H1 (cell line): ENCODE results near the gene TNFAIP8. TPM values are rescaled to one million over a fixed set of nuclear protein-coding genes. Genes with fewer than 3 reads are reported as not detected.

ENCODE experiments used
- CTCF ChIA-PET: fragments of 300-600 bp; sonication (Branson Sonifier 250); formaldehyde crosslinking; loops from one replicate; lab custom pipeline; 2021; ENCODE audit not compliant: partially characterized antibody; lab: Charles Lee
- POLR2A ChIA-PET: fragments of 300-600 bp; sonication (Branson Sonifier 250); formaldehyde crosslinking; loops from one replicate; lab custom pipeline; 2021; ENCODE audit warnings: inconsistent platforms; ENCODE audit not compliant: partially characterized antibody; lab: Charles Lee
- DNase-seq, 2 experiments: peaks; one replicate each; pipeline versions ENCODE4 v3.0.0 to v3.0.0-alpha.2; 2010 to 2022; ENCODE audit warnings: low spot score in 2 of 2, low read depth in 1 of 2, mixed read lengths in 1 of 2
- FAIRE-seq: peaks from 2 replicates; lab custom pipeline; 2011; peaks lifted over from hg19 to GRCh38; lab: Jason Lieb, UNC
- H2AFZ ChIP-seq: 2 replicates; pipeline ENCODE4 v1.8.1; 2012; ENCODE audit warnings: low read length, inconsistent platforms
- H2AK5ac ChIP-seq: 2 replicates; pipeline ENCODE4 v1.6.1; 2013; ENCODE audit warnings: low read depth, low read length
- H2BK120ac ChIP-seq: replicated peaks from 2 replicates; pipeline ENCODE3; 2013; ENCODE audit warnings: low read depth, low read length, inconsistent platforms
- H2BK12ac ChIP-seq: 2 replicates; pipeline ENCODE4 v1.6.1; 2013; ENCODE audit warnings: low read depth, low read length
- H2BK15ac ChIP-seq: 2 replicates; pipeline ENCODE4 v1.6.1; 2013; ENCODE audit warnings: low read length
- H2BK20ac ChIP-seq: 2 replicates; pipeline ENCODE4 v1.6.1; 2013; ENCODE audit warnings: low read length
- H2BK5ac ChIP-seq: 2 replicates; pipeline ENCODE4 v1.6.1; 2013; ENCODE audit warnings: low read depth, low read length
- H3K14ac ChIP-seq: 2 replicates; pipeline ENCODE4 v1.6.1; 2013; ENCODE audit warnings: inconsistent platforms; ENCODE audit not compliant: insufficient read length
- H3K18ac ChIP-seq: 2 replicates; pipeline ENCODE4 v1.6.1; 2013; ENCODE audit warnings: low read length; ENCODE audit errors: extremely low read depth
- H3K23ac ChIP-seq: 2 replicates; pipeline ENCODE4 v1.6.1; 2013; ENCODE audit warnings: inconsistent platforms; ENCODE audit not compliant: insufficient read length
- H3K23me2 ChIP-seq: 2 replicates; pipeline ENCODE4 v1.6.1; 2013; ENCODE audit warnings: low read depth, low read length
- H3K27ac ChIP-seq: 2 replicates; pipeline ENCODE4 v1.6.1; 2011; ENCODE audit warnings: low read depth, low read length, inconsistent platforms
- H3K27me3 ChIP-seq, 4 experiments: replicated peaks in 1 of 4; 1 replicate in 1 of 4; 2 replicates in 3 of 4; pipeline versions ENCODE4 v1.6.1 to v1.8.1; 2011 to 2013; ENCODE audit warnings: low read length in 3 of 4, mild to moderate bottlenecking in 3 of 4, inconsistent platforms in 2 of 4, mixed read lengths in 2 of 4, moderate library complexity in 1 of 4; ENCODE audit not compliant: control insufficient read depth in 3 of 4, insufficient read depth in 3 of 4; ENCODE audit errors: extremely low read depth in 1 of 4
- H3K36me3 ChIP-seq, 4 experiments: 2 replicates each; pipeline versions ENCODE4 v1.6.1 to v1.8.1; 2011 to 2013; ENCODE audit warnings: mild to moderate bottlenecking in 4 of 4, low read length in 3 of 4, moderate library complexity in 2 of 4, control low read depth in 1 of 4, inconsistent platforms in 1 of 4; ENCODE audit not compliant: insufficient read depth in 4 of 4, control insufficient read depth in 2 of 4
- H3K4ac ChIP-seq: replicated peaks from 2 replicates; pipeline ENCODE3; 2013; ENCODE audit warnings: low read length, low read depth, mixed read lengths, inconsistent platforms; ENCODE audit not compliant: insufficient read length
- H3K4me1 ChIP-seq, 4 experiments: replicated peaks in 1 of 4; 1 replicate in 1 of 4; 2 replicates in 3 of 4; pipeline versions ENCODE4 v1.6.1 to v1.8.1; 2011 to 2013; ENCODE audit warnings: low read length in 3 of 4, inconsistent platforms in 2 of 4, mixed read lengths in 1 of 4; ENCODE audit not compliant: insufficient read depth in 4 of 4, control insufficient read depth in 3 of 4
- H3K4me2 ChIP-seq, 2 experiments: 2 replicates each; pipeline versions ENCODE4 v1.6.1 to v1.8.1; 2011 to 2013; ENCODE audit warnings: low read depth in 2 of 2, low read length in 2 of 2, control low read depth in 1 of 2, inconsistent platforms in 1 of 2, mild to moderate bottlenecking in 1 of 2; ENCODE audit not compliant: insufficient read depth in 1 of 2
- H3K4me3 ChIP-seq, 4 experiments: fragments of 200-600, 300-600 bp in 1 of 4; sonication (generic), shearing (Covaris generic), sonication (Bioruptor Twin) in 1 of 4; 2 replicates each; pipeline versions ENCODE4 v1.5.1 to v1.8.1; 2011 to 2016; ENCODE audit warnings: low read length in 4 of 4, low read depth in 3 of 4, control low read depth in 2 of 4, inconsistent platforms in 2 of 4, mild to moderate bottlenecking in 2 of 4, mixed read lengths in 1 of 4, moderate library complexity in 1 of 4; ENCODE audit not compliant: insufficient read depth in 2 of 4; ENCODE audit errors: extremely low read depth in 1 of 4
- H3K56ac ChIP-seq: replicated peaks from 2 replicates; pipeline ENCODE3; 2013; ENCODE audit warnings: low read depth, mild to moderate bottlenecking, mixed read lengths, low read length, inconsistent platforms; ENCODE audit not compliant: insufficient read length
- H3K79me1 ChIP-seq: 2 replicates; pipeline ENCODE4 v1.6.1; 2013; ENCODE audit warnings: low read depth, low read length, control low read depth
- H3K79me2 ChIP-seq, 2 experiments: 2 replicates each; pipeline versions ENCODE4 v1.6.1 to v1.8.1; 2012 to 2013; ENCODE audit warnings: low read length in 2 of 2, mild to moderate bottlenecking in 2 of 2, inconsistent platforms in 1 of 2; ENCODE audit not compliant: insufficient read depth in 2 of 2, control insufficient read depth in 1 of 2
- H3K9ac ChIP-seq, 4 experiments: replicated peaks in 1 of 4; 1 replicate in 1 of 4; 2 replicates in 3 of 4; pipeline versions ENCODE4 v1.6.1 to v1.8.1; 2011 to 2013; ENCODE audit warnings: low read depth in 3 of 4, low read length in 3 of 4, control low read depth in 2 of 4, mild to moderate bottlenecking in 2 of 4, moderate library complexity in 2 of 4, inconsistent platforms in 1 of 4; ENCODE audit errors: extremely low read depth in 1 of 4
- H3K9me3 ChIP-seq, 2 experiments: 2 replicates each; pipeline versions ENCODE4 v1.6.1 to v1.8.1; 2012 to 2013; ENCODE audit warnings: mild to moderate bottlenecking in 2 of 2, moderate library complexity in 2 of 2, control low read depth in 1 of 2, inconsistent platforms in 1 of 2, low read depth in 1 of 2, low read length in 1 of 2, mixed read lengths in 1 of 2; ENCODE audit not compliant: insufficient read depth in 2 of 2
- H4K20me1 ChIP-seq, 2 experiments: replicated peaks in 1 of 2; 2 replicates each; pipeline versions ENCODE3 to v1.8.1; 2011 to 2013; ENCODE audit warnings: inconsistent platforms in 2 of 2, low read length in 2 of 2, mild to moderate bottlenecking in 1 of 2; ENCODE audit not compliant: insufficient read depth in 2 of 2, control insufficient read depth in 1 of 2
- H4K5ac ChIP-seq: 2 replicates; pipeline ENCODE4 v1.6.1; 2013; ENCODE audit warnings: low read length, low read depth, mixed read lengths, inconsistent platforms; ENCODE audit not compliant: insufficient read length
- H4K8ac ChIP-seq: 2 replicates; pipeline ENCODE4 v1.8.0; 2013; ENCODE audit warnings: mild to moderate bottlenecking, moderate library complexity, low read length, inconsistent platforms; ENCODE audit not compliant: insufficient read depth; ENCODE audit errors: extremely low read depth
- H4K91ac ChIP-seq: replicated peaks from 2 replicates; pipeline ENCODE3; 2013; ENCODE audit warnings: low read length, mixed read lengths, inconsistent platforms; ENCODE audit not compliant: insufficient read length
- BACH1 ChIP-seq: IDR thresholded peaks from 2 replicates; pipeline ENCODE4 v1.6.1; 2012; ENCODE audit warnings: low read length, improper control_type of control experiment
- CREB1 ChIP-seq: IDR thresholded peaks from 2 replicates; pipeline ENCODE4 v1.6.1; 2012; ENCODE audit warnings: inconsistent platforms
- KDM1A ChIP-seq: fragments of 200-600, 300-600 bp; sonication (generic); IDR thresholded peaks from 2 replicates; pipeline ENCODE4 v1.7.1; 2016; ENCODE audit warnings: mild to moderate bottlenecking, low read length, borderline replicate concordance
- POU5F1 ChIP-seq: IDR thresholded peaks from 2 replicates; pipeline ENCODE4 v1.6.1; 2011; ENCODE audit warnings: low read depth, mild to moderate bottlenecking, low read length, moderate library complexity
- RNF2 ChIP-seq: fragments of 200-900, 300-1000 bp; sonication (generic); IDR thresholded peaks from 2 replicates; pipeline ENCODE4 v1.7.1; 2016; ENCODE audit warnings: borderline replicate concordance, low read depth, mild to moderate bottlenecking, antibody characterized with exemption, low read length; ENCODE audit not compliant: poor library complexity, severe bottlenecking; ENCODE audit errors: missing control alignments
- SIN3A ChIP-seq, 2 experiments: IDR thresholded peaks in 1 of 2; conservative IDR thresholded peaks in 1 of 2; 2 replicates each; pipeline ENCODE4 v1.6.1; 2011 to 2012; ENCODE audit warnings: low read length in 2 of 2, improper control_type of control experiment in 1 of 2, low read depth in 1 of 2, mild to moderate bottlenecking in 1 of 2
- SP1 ChIP-seq: IDR thresholded peaks from 2 replicates; pipeline ENCODE4 v1.6.1; 2011; ENCODE audit warnings: low read depth, low read length
- WGBS, 2 experiments: shearing (Covaris generic) in 1 of 2; methylation state at CpG; one replicate each; pipeline versions ENCODE4 v1.1.6 to v1.1.7; 2013 to 2015; ENCODE audit warnings: low lambda C conversion rate in 2 of 2, mixed read lengths in 2 of 2, inconsistent platforms in 1 of 2, low coverage in 1 of 2, missing lambda C conversion rate in 1 of 2; ENCODE audit not compliant: insufficient replicate concordance in 2 of 2, insufficient coverage in 1 of 2, insufficient read length in 1 of 2; ENCODE audit errors: extremely low coverage in 1 of 2, missing lambda C conversion rate in 1 of 2; 5-methylcytosine and 5-hydroxymethylcytosine counted together
- polyA plus RNA-seq, 7 experiments: library from polyadenylated mRNA; depleted of rRNA in 3 of 7; stranded (reverse) in 5 of 7; unstranded in 2 of 7; fragments of >200 nt in 5 of 7; fragments of 200-250 nt in 2 of 7; gene quantifications; 1 replicate in 5 of 7; 2 replicates in 1 of 7; 4 replicates in 1 of 7; pipeline versions ENCODE4 v1.2.1 to v1.2.3, GENCODE V29; 2011 to 2013; ENCODE audit warnings: missing spikeins in 2 of 7, mixed read lengths in 2 of 7
- total RNA-seq: library from RNA; stranded (reverse); fragmentation: NEBNext Ultra II Directional; extraction: Animal tissue kit (Norgen Biotek cat#: 25700); gene quantifications from 2 replicates; pipeline ENCODE4 v1.2.1, GENCODE V29; 2021
- TF ChIP-seq, protein P1 (sequence below): IDR thresholded peaks from 2 replicates; pipeline ENCODE4 v1.6.1; 2012; ENCODE audit warnings: inconsistent platforms

The TNFAIP8 gene
- total and polyA plus RNA-seq, 2 of the 8 experiments (the other 6 are each of a cell fraction or from before 2014, with no cell fraction given), result 12.4 to 19.3 TPM

DNA sequence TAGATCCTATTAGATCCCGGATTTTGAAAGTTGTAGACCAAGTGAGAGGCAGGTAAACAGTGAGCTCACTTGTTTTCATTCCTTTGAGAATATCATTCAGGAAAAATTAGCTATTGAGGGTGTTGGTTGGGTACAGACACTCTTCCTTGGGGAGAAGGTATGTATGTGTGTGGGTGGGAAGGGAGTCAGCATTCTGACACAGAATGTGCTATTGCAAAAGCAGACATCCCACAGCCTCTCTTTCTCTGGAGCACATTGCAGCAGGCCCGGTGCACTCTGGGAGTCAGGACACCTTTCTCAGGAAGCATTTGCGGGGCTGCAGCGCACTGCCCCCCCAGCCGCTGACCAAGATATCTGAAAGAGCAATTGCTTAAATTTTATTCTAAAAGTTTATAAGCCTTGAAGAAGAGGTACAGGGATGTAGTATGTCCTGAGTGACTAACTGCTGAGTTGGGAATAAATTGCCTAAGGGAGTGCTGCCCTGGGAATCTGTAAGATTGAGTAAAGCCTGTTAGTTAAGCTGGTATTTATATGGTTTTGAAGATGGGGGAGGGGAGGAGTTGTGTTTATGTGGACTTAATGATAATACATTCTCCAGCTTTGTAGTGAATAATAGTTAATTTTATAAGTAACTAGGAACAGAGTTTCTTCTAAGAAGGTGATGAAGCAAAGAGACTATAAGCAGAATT lies 5.2 kb downstream of the TNFAIP8 start:
- CTCF ChIA-PET, result interaction anchor here (0.9 to 3.2 kb wide), 6 partner anchors 17 to 91 kb away, joined by 3 to 16 read pairs (median 5); no protein-coding TSS in a partner anchor
- H2BK12ac ChIP-seq, result no peak overlapping the region
- H2AFZ ChIP-seq, result no peak overlapping the region
- no peak overlapping the region for H2AK5ac ChIP-seq
- DNase-seq (no peak), FAIRE-seq (no peak)
- H2BK120ac ChIP-seq, result no peak overlapping the region
- no peak overlapping the region for H3K14ac ChIP-seq
- H3K36me3 ChIP-seq, result no peaks in the 10 kb centered on the region
- H2BK20ac ChIP-seq, result no peak overlapping the region
- POLR2A ChIA-PET, result interaction anchor here (1.1 to 1.2 kb wide), 2 partner anchors 9 to 13 kb away, joined by 3 to 4 read pairs; no protein-coding TSS in a partner anchor
- H2BK15ac ChIP-seq, result no peak overlapping the region
- no peak overlapping the region for H3K4me3 ChIP-seq
- H3K79me2 ChIP-seq, result peaks cover 0 to 25% of the 10 kb centered on the region in 2 experiments; a peak in 2 of 4 replicates
- H2BK5ac ChIP-seq, result no peak overlapping the region
- no peak overlapping the region for H4K91ac ChIP-seq
- H3K4ac ChIP-seq, result no peak overlapping the region
- H3K23me2 ChIP-seq, result peaks cover 3% of the 10 kb centered on the region; the same call in 1 of the 2 replicates
- H3K23ac ChIP-seq, result no peak overlapping the region
- H3K9me3 ChIP-seq, result no peaks in the 10 kb centered on the region
- WGBS, 2 experiments, result 86% methylated on average over 5 of the region's 5 CpGs; no CpG with 5 or more reads in 1 of the 2 experiments
- H3K79me1 ChIP-seq, result no peaks in the 10 kb centered on the region
- no peak overlapping the region for H4K5ac ChIP-seq
- 0 out of 7 replicates have a peak, but pooled peaks cover 0 to 3% (median 1%) of the 10 kb centered on the region in 4 experiments for H3K27me3 ChIP-seq
- no peaks in the 10 kb centered on the region for H4K20me1 ChIP-seq
- no peak overlapping the region for H3K18ac ChIP-seq
- H3K56ac ChIP-seq, result no peak overlapping the region
- no peak overlapping the region for H4K8ac ChIP-seq
- no peak overlapping the region for H3K4me2 ChIP-seq
- TF ChIP-seq, protein P1, sequence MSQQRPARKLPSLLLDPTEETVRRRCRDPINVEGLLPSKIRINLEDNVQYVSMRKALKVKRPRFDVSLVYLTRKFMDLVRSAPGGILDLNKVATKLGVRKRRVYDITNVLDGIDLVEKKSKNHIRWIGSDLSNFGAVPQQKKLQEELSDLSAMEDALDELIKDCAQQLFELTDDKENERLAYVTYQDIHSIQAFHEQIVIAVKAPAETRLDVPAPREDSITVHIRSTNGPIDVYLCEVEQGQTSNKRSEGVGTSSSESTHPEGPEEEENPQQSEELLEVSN, result no peak
- no peak for TF ChIP-seq BACH1
- no peak for TF ChIP-seq CREB1
- no peak for TF ChIP-seq KDM1A
- TF ChIP-seq SP1, result no peak
- no peak for TF ChIP-seq POU5F1
- TF ChIP-seq RNF2, result no peak
- no peak for TF ChIP-seq SIN3A (conservative IDR thresholded peaks at IDR 0.05 in 1 of 2, IDR thresholded peaks at IDR 0.05 in 1 of 2; ENCODE audit: low read depth in 1 of 2, low read length in 2 of 2)
- peaks cover 2 to 10% (median 7%) of the 10 kb centered on the region in 4 experiments; a peak in 5 of 7 replicates for H3K4me1 ChIP-seq
- no peak overlapping the region for H3K27ac ChIP-seq
- H3K9ac ChIP-seq, result no peak overlapping the region; a peak in 1 of 7 replicates
